Left lung (tissue), 10 donors: ENCODE data around the gene TUT1. TPM values are rescaled to one million over a fixed set of nuclear protein-coding genes. Genes with fewer than 3 reads are reported as not detected.
A peak's percentile ranks its signal among the peaks of the same experiment; 100 is the strongest.

Experiments used
- ATAC-seq: fragments of 200-7000 bp; cut with Tn5 transposase; one replicate; pipeline ENCODE4 v1.9.1; 2020; ENCODE audit warnings: moderate library complexity
- DNase-seq, 4 donors: peaks; one replicate each; pipeline ENCODE4 v3.0.0-alpha.2; 2013 to 2020
- H3K27ac ChIP-seq, 2 donors: fragments of 200-600 bp; sonication (generic) in 1 of 2; one replicate each; pipeline versions ENCODE4 v1.5.0 to v1.8.0; 2020 to 2021
- H3K27me3 ChIP-seq, 2 donors: fragments of 200-600 bp; sonication (generic) in 1 of 2; one replicate each; pipeline versions ENCODE4 v1.5.0 to v1.8.0; 2020 to 2021
- H3K36me3 ChIP-seq, 2 donors: fragments of 200-600 bp; sonication (generic) in 1 of 2; one replicate each; pipeline versions ENCODE4 v1.5.0 to v1.8.0; 2020 to 2021
- H3K4me1 ChIP-seq, 2 donors: fragments of 200-600 bp; one replicate each; pipeline ENCODE4 v1.8.0; 2021
- H3K4me3 ChIP-seq, 2 donors: fragments of 200-600 bp; sonication (generic) in 1 of 2; one replicate each; pipeline versions ENCODE4 v1.5.0 to v1.8.0; 2020 to 2021; ENCODE audit warnings: mild to moderate bottlenecking in 1 of 2
- H3K9me3 ChIP-seq, 2 donors: fragments of 200-600 bp; sonication (generic) in 1 of 2; one replicate each; pipeline versions ENCODE4 v1.5.0 to v1.8.0; 2020 to 2021
- intact Hi-C, 2 donors: fragments of 100-400 bp; cut with DNase I; formaldehyde crosslinking; loops; one replicate each; pipeline versions ENCODE4 v1.11.2 to v1.14.2; 2022
- polyA plus RNA-seq, 6 donors: library from polyadenylated mRNA; unstranded; fragments of 120-200 nt; gene quantifications; one replicate each; pipeline ENCODE4 v1.2.1, GENCODE V29; 2013; ENCODE audit not compliant: insufficient read length in 6 of 6
- total RNA-seq, 2 donors: library from RNA; stranded (reverse); fragmentation: NEBNext Ultra II Directional; extraction: Animal tissue kit (Norgen Biotek cat#: 25700); gene quantifications; one replicate each; pipeline ENCODE4 v1.2.1, GENCODE V29; 2021
- TF ChIP-seq, protein P1 (sequence below), 2 donors: fragments of 200-600 bp; sonication (generic) in 1 of 2; IDR thresholded peaks; one replicate each; pipeline versions ENCODE4 v1.5.0 to v1.8.0; 2021; ENCODE audit warnings: antibody characterized with exemption in 2 of 2
- donor health status: DM: no; HTN: yes; CAD: no.
- donor health status: DM: no; HTN: no; CAD: no.

Gene TUT1
- total and polyA plus RNA-seq, 8 donors: 12.6 to 27.8 (median 22.3) TPM

DNA sequence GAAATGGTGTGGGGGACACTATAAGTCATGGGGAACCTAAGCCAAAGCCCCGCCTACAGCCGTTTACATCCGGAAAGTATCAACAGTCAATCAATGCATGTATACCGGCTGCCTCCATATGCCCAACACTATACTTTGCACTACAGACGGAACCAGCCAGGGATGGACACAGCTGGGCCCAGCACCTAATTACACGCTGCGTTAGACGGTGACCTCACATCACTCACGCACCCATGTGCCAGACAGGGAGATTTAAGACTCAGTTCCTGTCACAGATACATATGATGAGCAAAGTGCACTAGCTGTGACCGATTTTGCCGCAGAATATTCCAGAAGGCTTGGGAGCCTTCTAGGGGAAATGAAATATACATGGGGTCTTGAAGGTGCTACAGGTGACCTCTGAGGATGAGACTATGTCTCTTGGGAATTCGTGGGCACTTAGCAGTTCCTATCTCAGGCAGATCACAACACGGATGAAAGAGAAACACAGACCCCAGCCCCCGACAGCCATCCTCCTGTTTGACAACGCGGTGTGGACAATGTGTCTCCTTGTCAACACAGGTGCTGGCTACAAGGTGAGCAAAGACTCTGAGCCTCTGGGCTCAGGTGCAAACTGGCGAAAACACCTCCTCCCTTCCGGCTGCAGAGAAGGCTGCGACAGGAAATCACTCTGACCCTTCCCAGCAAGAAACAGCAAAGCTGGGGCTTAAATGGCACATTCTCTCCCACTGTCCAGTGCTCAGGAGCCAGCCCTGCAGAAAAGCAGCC is 52.7 kb downstream of the TUT1 start:
- H3K36me3 ChIP-seq: peaks cover 2 to 31% of the 10 kb centered on the region in 2 donors
- no peak for ATAC-seq

GRCh38 chr11:62536301-62536957 is 54.9 kb downstream of the TUT1 start:
- Histone ChIP-seq H3K36me3 (peaks cover 2 to 53% of the 10 kb centered on the region in 2 donors), H3K27me3 (no peaks in the 10 kb centered on the region), H3K27ac (no peak overlapping the region), H3K9me3 (no peaks in the 10 kb centered on the region), H3K4me3 (no peak overlapping the region), H3K4me1 (peaks cover 38 to 47% of the 10 kb centered on the region in 2 donors)
- intact Hi-C loops: no loop called here
- TF ChIP-seq, protein P1, sequence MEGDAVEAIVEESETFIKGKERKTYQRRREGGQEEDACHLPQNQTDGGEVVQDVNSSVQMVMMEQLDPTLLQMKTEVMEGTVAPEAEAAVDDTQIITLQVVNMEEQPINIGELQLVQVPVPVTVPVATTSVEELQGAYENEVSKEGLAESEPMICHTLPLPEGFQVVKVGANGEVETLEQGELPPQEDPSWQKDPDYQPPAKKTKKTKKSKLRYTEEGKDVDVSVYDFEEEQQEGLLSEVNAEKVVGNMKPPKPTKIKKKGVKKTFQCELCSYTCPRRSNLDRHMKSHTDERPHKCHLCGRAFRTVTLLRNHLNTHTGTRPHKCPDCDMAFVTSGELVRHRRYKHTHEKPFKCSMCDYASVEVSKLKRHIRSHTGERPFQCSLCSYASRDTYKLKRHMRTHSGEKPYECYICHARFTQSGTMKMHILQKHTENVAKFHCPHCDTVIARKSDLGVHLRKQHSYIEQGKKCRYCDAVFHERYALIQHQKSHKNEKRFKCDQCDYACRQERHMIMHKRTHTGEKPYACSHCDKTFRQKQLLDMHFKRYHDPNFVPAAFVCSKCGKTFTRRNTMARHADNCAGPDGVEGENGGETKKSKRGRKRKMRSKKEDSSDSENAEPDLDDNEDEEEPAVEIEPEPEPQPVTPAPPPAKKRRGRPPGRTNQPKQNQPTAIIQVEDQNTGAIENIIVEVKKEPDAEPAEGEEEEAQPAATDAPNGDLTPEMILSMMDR (IDR thresholded peaks at IDR 0.05): no peak
- ATAC-seq: no peak
- no peak for DNase-seq

More for the DNA sequence above, 52.7 kb downstream of the TUT1 start:
- H3K4me1 ChIP-seq: peaks cover 60 to 69% of the 10 kb centered on the region in 2 donors
- TF ChIP-seq, protein P1 (IDR thresholded peaks at IDR 0.05): no peak
- intact Hi-C loops: no loop called here
- no peaks in the 10 kb centered on the region for H3K9me3 ChIP-seq
- no peaks in the 10 kb centered on the region for H3K27me3 ChIP-seq
- peak overlapping the region; percentile 61 to 96 for H3K27ac ChIP-seq
- DNase-seq: no peak
- no peak overlapping the region for H3K4me3 ChIP-seq

DNA sequence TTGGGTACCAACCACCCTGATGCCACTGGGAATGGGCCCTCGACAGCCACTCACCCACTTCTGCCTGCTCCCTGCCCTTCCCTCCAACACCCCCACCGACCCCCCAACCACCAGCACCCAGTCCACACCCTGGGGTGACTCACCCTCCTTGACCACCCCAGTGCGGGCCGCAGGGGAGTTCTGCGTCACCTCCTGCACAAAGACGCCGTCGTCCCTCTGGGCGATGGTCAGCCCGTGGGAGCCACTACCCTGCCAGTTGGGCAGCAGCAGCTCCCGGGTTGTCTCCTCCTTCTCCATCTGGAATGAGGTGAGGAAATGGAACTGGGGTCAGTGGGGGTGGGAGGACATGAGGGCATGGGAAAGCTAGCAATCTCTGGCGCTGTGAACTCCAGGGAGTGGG is 55.5 kb downstream of the TUT1 start:
- Histone ChIP-seq H3K9me3 (no peaks in the 10 kb centered on the region), H3K27ac (no peak overlapping the region), H3K4me3 (no peak overlapping the region), H3K36me3 (peaks cover 2 to 59% of the 10 kb centered on the region in 2 donors), H3K27me3 (no peaks in the 10 kb centered on the region), H3K4me1 (peaks cover 31 to 40% of the 10 kb centered on the region in 2 donors)
- DNase-seq (no peak), ATAC-seq (no peak)
- intact Hi-C loops: no loop called here
- TF ChIP-seq, protein P1 (IDR thresholded peaks at IDR 0.05): no peak

GRCh38 chr11:62534779-62535545 is 56.4 kb downstream of the TUT1 start:
- no peak overlapping the region for H3K27ac ChIP-seq
- H3K4me3 ChIP-seq: no peak overlapping the region
- peaks cover 24 to 32% of the 10 kb centered on the region in 2 donors for H3K4me1 ChIP-seq
- ATAC-seq (no peak), DNase-seq (no peak)
- no peaks in the 10 kb centered on the region for H3K9me3 ChIP-seq
- TF ChIP-seq, protein P1 (IDR thresholded peaks at IDR 0.05): no peak
- H3K36me3 ChIP-seq: peaks cover 2 to 68% of the 10 kb centered on the region in 2 donors
- H3K27me3 ChIP-seq: no peaks in the 10 kb centered on the region
- intact Hi-C loops: no loop called here

DNA sequence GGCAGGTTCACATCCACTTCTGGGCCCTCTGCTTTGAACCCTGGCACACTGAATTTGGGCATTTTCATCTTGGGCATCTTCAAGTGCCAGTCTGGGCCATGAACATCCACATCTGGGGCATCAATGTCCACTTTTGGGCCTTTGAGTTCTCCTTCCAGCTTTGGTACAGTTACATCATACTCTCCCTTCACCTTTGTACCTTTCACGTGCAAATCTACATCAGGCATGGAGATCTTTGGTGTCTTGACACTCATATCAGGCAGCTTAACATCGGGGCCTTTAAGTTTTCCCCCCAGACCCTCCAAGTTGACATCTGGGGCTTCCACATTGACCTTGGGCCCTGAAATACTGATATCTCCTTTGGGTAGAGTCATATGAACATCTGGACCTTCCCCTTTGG is 59.2 kb downstream of the TUT1 start:
- DNase-seq: no peak
- TF ChIP-seq, protein P1 (IDR thresholded peaks at IDR 0.05): no peak
- Histone ChIP-seq H3K27ac (no peak overlapping the region), H3K4me3 (no peak overlapping the region), H3K36me3 (peaks cover 2 to 96% of the 10 kb centered on the region in 2 donors), H3K27me3 (no peaks in the 10 kb centered on the region), H3K4me1 (peaks cover 3 to 4% of the 10 kb centered on the region in 2 donors), H3K9me3 (no peaks in the 10 kb centered on the region)
- ATAC-seq: no peak
- intact Hi-C loops: no loop called here
